GM12878 (cell line): ENCODE results near the gene SCYL3.

Experiments
- ASH2L ChIP-seq: fragments of 300-600, 200-600 bp; sonication (generic); IDR thresholded peaks from 2 replicates; pipeline ENCODE4 v1.6.1; 2017; ENCODE audit warnings: low read depth, mild to moderate bottlenecking, borderline replicate concordance
- CBFB ChIP-seq: IDR thresholded peaks from 2 replicates; pipeline ENCODE4 v1.6.1; 2016; ENCODE audit warnings: antibody characterized with exemption, low read depth
- CHD2 ChIP-seq: IDR thresholded peaks from 2 replicates; pipeline ENCODE4 v1.6.1; 2011; ENCODE audit warnings: low read depth, low read length, improper control_type of control experiment, borderline replicate concordance
- CREB1 ChIP-seq: IDR thresholded peaks from 2 replicates; pipeline ENCODE4 v1.6.1; 2012; ENCODE audit warnings: low read depth, mild to moderate bottlenecking, inconsistent platforms
- EZH2 ChIP-seq: IDR thresholded peaks from 2 replicates; pipeline ENCODE4 v1.6.1; 2012; ENCODE audit warnings: low read depth, mild to moderate bottlenecking, control low read depth, inconsistent platforms, low read length, borderline replicate concordance; ENCODE audit not compliant: control insufficient read depth
- FOXM1 ChIP-seq: IDR thresholded peaks from 2 replicates; pipeline ENCODE4 v1.6.1; 2012; ENCODE audit warnings: low read depth, mild to moderate bottlenecking, inconsistent platforms, low read length, moderate library complexity
- SIN3A ChIP-seq: IDR thresholded peaks from 2 replicates; pipeline ENCODE4 v1.6.1; 2012; ENCODE audit warnings: low read depth, low read length, improper control_type of control experiment
- SRF ChIP-seq, 2 experiments: IDR thresholded peaks; 2 replicates each; pipeline ENCODE4 v1.6.1; 2011; ENCODE audit warnings: low read depth in 2 of 2, low read length in 2 of 2, mild to moderate bottlenecking in 1 of 2, moderate library complexity in 1 of 2
- TAF1 ChIP-seq: IDR thresholded peaks from 2 replicates; pipeline ENCODE4 v1.6.1; 2011; ENCODE audit warnings: mild to moderate bottlenecking, low read depth, low read length, borderline replicate concordance
- TF ChIP-seq, protein P1 (sequence below), 3 experiments: IDR thresholded peaks in 2 of 3; conservative IDR thresholded peaks in 1 of 3; 2 replicates each; pipeline ENCODE4 v1.5.1; 2011; ENCODE audit warnings: low read depth in 3 of 3, low read length in 3 of 3, mild to moderate bottlenecking in 3 of 3, control low read depth in 2 of 3, moderate library complexity in 2 of 3, inconsistent platforms in 1 of 3, mixed read lengths in 1 of 3; ENCODE audit not compliant: control insufficient read depth in 2 of 3, insufficient read depth in 1 of 3; ENCODE audit errors: extremely low read depth in 1 of 3
- TF ChIP-seq, protein P2 (sequence below): IDR thresholded peaks from 2 replicates; pipeline ENCODE4 v1.6.1; 2012; ENCODE audit warnings: low read depth, low read length, improper control_type of control experiment

DNA sequence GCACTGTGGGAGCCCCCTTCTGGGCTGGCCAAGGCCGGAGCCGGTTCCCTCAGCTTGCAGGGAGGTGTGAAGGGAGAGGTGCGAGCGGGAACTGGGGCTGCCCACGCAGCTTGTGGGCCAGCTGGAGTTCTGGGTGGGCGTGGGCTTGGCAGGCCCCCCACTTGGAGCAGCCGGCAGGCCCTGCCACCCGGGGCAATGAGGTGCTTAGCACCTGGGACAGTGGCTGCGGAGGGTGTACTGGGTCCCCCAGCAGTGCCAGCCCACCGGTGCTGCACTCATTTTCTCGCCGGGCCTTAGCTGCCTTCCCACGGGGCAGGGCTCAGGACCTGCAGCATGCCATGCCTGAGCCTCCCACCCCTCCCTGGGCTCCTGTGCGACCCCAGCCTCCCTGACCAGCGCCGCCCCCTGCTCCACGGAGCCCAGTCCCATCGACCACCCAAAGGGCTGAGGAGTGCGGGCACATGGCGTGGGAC, 11.6 kb downstream of the SCYL3 start:
- no peak for TF ChIP-seq SIN3A
- TF ChIP-seq CREB1: no peak
- TF ChIP-seq EZH2: no peak
- TF ChIP-seq ASH2L: no peak
- TF ChIP-seq TAF1: no peak
- no peak for TF ChIP-seq FOXM1
- no peak for TF ChIP-seq CHD2
- no peak for TF ChIP-seq SRF (IDR thresholded peaks at IDR 0.05; ENCODE audit: low read depth in 2 of 2, low read length in 2 of 2)
- TF ChIP-seq CBFB: no peak
- TF ChIP-seq, protein P1, sequence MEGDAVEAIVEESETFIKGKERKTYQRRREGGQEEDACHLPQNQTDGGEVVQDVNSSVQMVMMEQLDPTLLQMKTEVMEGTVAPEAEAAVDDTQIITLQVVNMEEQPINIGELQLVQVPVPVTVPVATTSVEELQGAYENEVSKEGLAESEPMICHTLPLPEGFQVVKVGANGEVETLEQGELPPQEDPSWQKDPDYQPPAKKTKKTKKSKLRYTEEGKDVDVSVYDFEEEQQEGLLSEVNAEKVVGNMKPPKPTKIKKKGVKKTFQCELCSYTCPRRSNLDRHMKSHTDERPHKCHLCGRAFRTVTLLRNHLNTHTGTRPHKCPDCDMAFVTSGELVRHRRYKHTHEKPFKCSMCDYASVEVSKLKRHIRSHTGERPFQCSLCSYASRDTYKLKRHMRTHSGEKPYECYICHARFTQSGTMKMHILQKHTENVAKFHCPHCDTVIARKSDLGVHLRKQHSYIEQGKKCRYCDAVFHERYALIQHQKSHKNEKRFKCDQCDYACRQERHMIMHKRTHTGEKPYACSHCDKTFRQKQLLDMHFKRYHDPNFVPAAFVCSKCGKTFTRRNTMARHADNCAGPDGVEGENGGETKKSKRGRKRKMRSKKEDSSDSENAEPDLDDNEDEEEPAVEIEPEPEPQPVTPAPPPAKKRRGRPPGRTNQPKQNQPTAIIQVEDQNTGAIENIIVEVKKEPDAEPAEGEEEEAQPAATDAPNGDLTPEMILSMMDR (IDR thresholded peaks at IDR 0.05 in 2 of 3, conservative IDR thresholded peaks at IDR 0.05 in 1 of 3; ENCODE audit: control insufficient read depth in 2 of 3, extremely low read depth in 1 of 3, insufficient read depth in 1 of 3, low read depth in 3 of 3, low read length in 3 of 3): no peak
- TF ChIP-seq, protein P2, sequence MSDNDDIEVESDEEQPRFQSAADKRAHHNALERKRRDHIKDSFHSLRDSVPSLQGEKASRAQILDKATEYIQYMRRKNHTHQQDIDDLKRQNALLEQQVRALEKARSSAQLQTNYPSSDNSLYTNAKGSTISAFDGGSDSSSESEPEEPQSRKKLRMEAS: no peak
